ENCODE results near the gene NUMBL. TPM values are rescaled to one million over a fixed set of nuclear protein-coding genes. Genes with fewer than 3 reads are reported as not detected.

NUMBL gene
- total and polyA plus RNA-seq, 9 of the 15 experiments (the other 6 are each of a cell fraction or from before 2014, with no cell fraction given): 0.39 to 38.6 (median 6.6) TPM

GRCh38 chr19:40701758-40702157 lies 11.3 kb upstream of the NUMBL start:
- Histone ChIP-seq H3K4me2 (ENCODE audit: insufficient read depth, low read length) (no peak overlapping the region), H4K20me1 (replicated peaks; ENCODE audit: control insufficient read depth, insufficient read depth, low read length) (no peaks in the 10 kb centered on the region), H3K9ac (ENCODE audit: insufficient read depth in 1 of 2, low read depth in 2 of 2, low read length in 2 of 2) (no peak overlapping the region; a peak in 1 of 4 replicates), H3K27ac (ENCODE audit: extremely low read depth, low read depth, low read length) (no peak overlapping the region), H3K79me2 (ENCODE audit: control insufficient read depth, insufficient read depth, low read length) (no peaks in the 10 kb centered on the region), H3K9me1 (ENCODE audit: control insufficient read depth, insufficient read depth, low read length) (no peaks in the 10 kb centered on the region), H3K4me3 (no peak overlapping the region), H3K9me3 (replicated peaks; ENCODE audit: control insufficient read depth, insufficient read depth, low read depth, low read length) (no peaks in the 10 kb centered on the region), H3K36me3 (ENCODE audit: control insufficient read depth, insufficient read depth, low read length) (peaks cover 37% of the 10 kb centered on the region), H3K4me1 (replicated peaks in 1 of 2; ENCODE audit: control insufficient read depth in 2 of 2, insufficient read depth in 2 of 2, low read length in 2 of 2) (peaks cover 12 to 27% of the 10 kb centered on the region in 2 experiments; a peak in 4 of 5 replicates), H2AFZ (ENCODE audit: low read depth, low read length) (no peak overlapping the region), H3K27me3 (ENCODE audit: control insufficient read depth in 2 of 2, insufficient read depth in 2 of 2, low read length in 2 of 2) (no peaks in the 10 kb centered on the region)
- intact Hi-C loops (cut with micrococcal nuclease) (loop anchor here (1.0 kb wide), 1 partner anchor 39 kb away; no protein-coding TSS in a partner anchor), in situ Hi-C loops (cut with MboI) (no loop called here)
- ATAC-seq (no peak), FAIRE-seq (no peak), DNase-seq (ENCODE audit: extremely low read depth in 1 of 4, low spot score in 3 of 4) (no peak)
- CTCF ChIA-PET (ENCODE audit: low intra/inter-chr PET ratio): interaction anchor here (2.3 kb wide), 1 partner anchor 39 kb away, joined by 21 read pairs; no protein-coding TSS in a partner anchor
- BruUV-seq (replicated peaks): no TSS peak
- POLR2A ChIA-PET: interaction anchor here (0.6 to 1.6 kb wide), 4 partner anchors 9 to 708 kb away, joined by 3 to 6 read pairs (median 5); no protein-coding TSS in a partner anchor
- no peak for TF ChIP-seq ZNF444 (CRISPR knock-in tag; IDR thresholded peaks at IDR 0.05)
- TF ChIP-seq ZNF146 (CRISPR knock-in tag; IDR thresholded peaks at IDR 0.05; ENCODE audit: unreplicated experiment): peak; percentile 88
- TF ChIP-seq IRF2 (CRISPR knock-in tag; IDR thresholded peaks at IDR 0.05): no peak
- 78% methylated on average over 6 of the region's 6 CpGs for WGBS (ENCODE audit: insufficient coverage, low coverage, missing lambda C conversion rate)

GRCh38 chr19:40700083-40700482 lies 9.6 kb upstream of the NUMBL start:
- Histone ChIP-seq H2AFZ (ENCODE audit: low read depth, low read length) (no peak overlapping the region), H4K20me1 (replicated peaks; ENCODE audit: control insufficient read depth, insufficient read depth, low read length) (no peaks in the 10 kb centered on the region), H3K9ac (ENCODE audit: insufficient read depth in 1 of 2, low read depth in 2 of 2, low read length in 2 of 2) (peak overlapping the region in 1 of 2 experiments; percentile 40; a peak in 2 of 4 replicates), H3K9me3 (replicated peaks; ENCODE audit: control insufficient read depth, insufficient read depth, low read depth, low read length) (no peaks in the 10 kb centered on the region), H3K4me1 (replicated peaks in 1 of 2; ENCODE audit: control insufficient read depth in 2 of 2, insufficient read depth in 2 of 2, low read length in 2 of 2) (peaks cover 12 to 26% of the 10 kb centered on the region in 2 experiments; a peak in 4 of 5 replicates), H3K36me3 (ENCODE audit: control insufficient read depth, insufficient read depth, low read length) (peaks cover 33% of the 10 kb centered on the region), H3K79me2 (ENCODE audit: control insufficient read depth, insufficient read depth, low read length) (no peaks in the 10 kb centered on the region), H3K9me1 (ENCODE audit: control insufficient read depth, insufficient read depth, low read length) (no peaks in the 10 kb centered on the region), H3K4me3 (no peak overlapping the region), H3K27ac (ENCODE audit: extremely low read depth, low read depth, low read length) (no peak overlapping the region), H3K4me2 (ENCODE audit: insufficient read depth, low read length) (no peak overlapping the region), H3K27me3 (ENCODE audit: control insufficient read depth in 2 of 2, insufficient read depth in 2 of 2, low read length in 2 of 2) (no peaks in the 10 kb centered on the region)
- POLR2A ChIA-PET: interaction anchor here (0.6 to 1.3 kb wide), 4 partner anchors 9 to 390 kb away, joined by 3 to 5 read pairs (median 5); partner anchors contain the start of genes ACTMAP and NUMBL
- 85% methylated on average over 9 of the region's 9 CpGs for WGBS (ENCODE audit: insufficient coverage, low coverage, missing lambda C conversion rate)
- CTCF ChIA-PET (ENCODE audit: low intra/inter-chr PET ratio): no interaction called here
- in situ Hi-C loops (cut with MboI): no loop called here
- no TSS peak for BruUV-seq (replicated peaks)
- TF ChIP-seq POLR2G (IDR thresholded peaks at IDR 0.05; ENCODE audit: low read depth, low read length): peak; percentile 47
- 0 out of 2 replicates have a peak, but pooled peaks have one; percentile 15 for TF ChIP-seq NFIC (IDR thresholded peaks at IDR 0.05)
- no peak for TF ChIP-seq E2F8 (IDR thresholded peaks at IDR 0.05; ENCODE audit: low read depth, partially characterized antibody)
- no peak for TF ChIP-seq TAF15 (IDR thresholded peaks at IDR 0.05; ENCODE audit: low read depth, low read length)
- FAIRE-seq: no peak
- ATAC-seq: no peak
- intact Hi-C loops (cut with micrococcal nuclease): no loop called here
- DNase-seq (ENCODE audit: extremely low read depth in 1 of 4, low spot score in 3 of 4): no peak

All from K562 (cell line).